HepG2 (cell line): ENCODE measurements around the gene MIA3. TPM values are rescaled to one million over a fixed set of nuclear protein-coding genes. Genes with fewer than 3 reads are reported as not detected.
A peak's percentile ranks its signal among the peaks of the same experiment; 100 is the strongest.

Experiments used
- CBX1 ChIP-seq: IDR thresholded peaks from one replicate; pipeline ENCODE4 v1.6.1; 2016; ENCODE audit warnings: antibody characterized with exemption, low read depth
- EZH2 ChIP-seq: conservative IDR thresholded peaks from 2 replicates; pipeline ENCODE4 v1.6.1; 2012; ENCODE audit warnings: mild to moderate bottlenecking, low read depth, low read length, moderate library complexity
- FOXJ3 ChIP-seq: sonication (generic); formaldehyde crosslinking; IDR thresholded peaks from 2 replicates; pipeline ENCODE4 v1.4.0; 2020; ENCODE audit warnings: missing genetic modification reagents, mild to moderate bottlenecking, borderline replicate concordance
- GABPB1 ChIP-seq: IDR thresholded peaks from 2 replicates; pipeline ENCODE4 v1.6.1; 2016; ENCODE audit warnings: mild to moderate bottlenecking, missing genetic modification reagents, moderate library complexity, missing compliant biosample characterization
- HIC2 ChIP-seq: sonication (generic); formaldehyde crosslinking; IDR thresholded peaks from 2 replicates; pipeline ENCODE4 v1.9.0; 2022; ENCODE audit warnings: low read depth, missing genetic modification reagents
- HNF4A ChIP-seq: sonication (generic); formaldehyde crosslinking; IDR thresholded peaks from 2 replicates; pipeline ENCODE4 v1.4.0; 2020; ENCODE audit warnings: missing genetic modification reagents
- KLF9 ChIP-seq: IDR thresholded peaks from 2 replicates; pipeline ENCODE4 v1.6.1; 2016; ENCODE audit warnings: low read depth
- MAFF ChIP-seq: IDR thresholded peaks from 2 replicates; pipeline ENCODE4 v1.6.1; 2011; ENCODE audit warnings: low read depth, low read length, improper control_type of control experiment
- MLLT10 ChIP-seq: sonication (generic); formaldehyde crosslinking; IDR thresholded peaks from 2 replicates; pipeline ENCODE4 v1.4.0; 2020; ENCODE audit warnings: missing genetic modification reagents
- PAXIP1 ChIP-seq: sonication (generic); formaldehyde crosslinking; conservative IDR thresholded peaks from 2 replicates; pipeline ENCODE4 v1.4.0; 2020; ENCODE audit warnings: mild to moderate bottlenecking, missing genetic modification reagents, moderate library complexity
- PCBP1 ChIP-seq: fragments of 200-400 bp; formaldehyde crosslinking; IDR thresholded peaks from 2 replicates; pipeline ENCODE4 v1.6.1; 2017; ENCODE audit warnings: mild to moderate bottlenecking, low read depth, low read length, borderline replicate concordance
- POLR2A ChIP-seq, 2 experiments: IDR thresholded peaks; 2 replicates each; pipeline ENCODE4 v1.6.1; 2011; ENCODE audit warnings: low read depth in 2 of 2, low read length in 2 of 2, mild to moderate bottlenecking in 1 of 2, moderate library complexity in 1 of 2; ENCODE audit not compliant: insufficient read depth in 1 of 2
- TBX3 ChIP-seq: fragments of 450-650 bp; IDR thresholded peaks from 2 replicates; pipeline ENCODE4 v1.6.1; 2017; ENCODE audit warnings: antibody characterized with exemption, mild to moderate bottlenecking, inconsistent platforms, borderline replicate concordance
- TCF7 ChIP-seq: sonication (generic); IDR thresholded peaks from 2 replicates; pipeline ENCODE4 v1.6.1; 2016; ENCODE audit warnings: antibody characterized with exemption, low read depth
- TCF7L2 ChIP-seq: IDR thresholded peaks from 2 replicates; pipeline ENCODE4 v1.6.1; 2011; ENCODE audit warnings: mild to moderate bottlenecking, low read depth, low read length, moderate library complexity
- TEAD3 ChIP-seq: optimal IDR thresholded peaks from 2 replicates; pipeline ENCODE3; 2016; ENCODE audit warnings: borderline replicate concordance
- TSC22D2 ChIP-seq: sonication (generic); formaldehyde crosslinking; IDR thresholded peaks from 2 replicates; pipeline ENCODE4 v1.5.1; 2020; ENCODE audit warnings: missing genetic modification reagents, mild to moderate bottlenecking, borderline replicate concordance
- ZFAT ChIP-seq: sonication (generic); formaldehyde crosslinking; conservative IDR thresholded peaks from 2 replicates; pipeline ENCODE4 v1.8.1; 2023; ENCODE audit warnings: missing genetic modification reagents, inconsistent platforms
- ZMYM2 ChIP-seq: sonication (generic); formaldehyde crosslinking; IDR thresholded peaks from 2 replicates; pipeline ENCODE4 v1.8.0; 2022; ENCODE audit warnings: mild to moderate bottlenecking, missing genetic modification reagents
- ZMYM3 ChIP-seq: sonication (generic); formaldehyde crosslinking; IDR thresholded peaks from 2 replicates; pipeline ENCODE4 v1.5.1; 2020; ENCODE audit warnings: mild to moderate bottlenecking, missing genetic modification reagents
- ZNF251 ChIP-seq: sonication (generic); formaldehyde crosslinking; IDR thresholded peaks from 2 replicates; pipeline ENCODE4 v1.9.0; 2021; ENCODE audit warnings: mild to moderate bottlenecking, missing genetic modification reagents
- ZNF264 ChIP-seq: sonication (generic); formaldehyde crosslinking; IDR thresholded peaks from 2 replicates; pipeline ENCODE4 v1.4.0; 2020; ENCODE audit warnings: missing genetic modification reagents
- ZNF678 ChIP-seq: sonication (generic); formaldehyde crosslinking; IDR thresholded peaks from 2 replicates; pipeline ENCODE4 v1.4.0; 2020; ENCODE audit warnings: mild to moderate bottlenecking, missing genetic modification reagents
- polyA plus RNA-seq, 8 experiments: library from polyadenylated mRNA; depleted of rRNA in 3 of 8; stranded (reverse) in 7 of 8; unstranded in 1 of 8; fragments of >200 nt; fragmentation: Illumina TruSeq in 4 of 8; extraction: Trizol in 4 of 8; gene quantifications; 2 replicates each; pipeline versions ENCODE4 v1.2.1 to v1.2.3, GENCODE V29; 2011 to 2016; ENCODE audit warnings: low read depth in 4 of 8, missing spikeins in 1 of 8, mixed read lengths in 1 of 8; ENCODE audit not compliant: insufficient read depth in 1 of 8
- total RNA-seq, 5 experiments: library from RNA; depleted of rRNA; stranded (reverse); fragments of >200 nt; fragmentation: Illumina TruSeq; extraction: Trizol; gene quantifications; 2 replicates each; pipeline ENCODE4 v1.2.3, GENCODE V29; 2016; ENCODE audit warnings: low read depth in 1 of 5
- TF ChIP-seq, protein P1 (sequence below): sonication (generic); formaldehyde crosslinking; IDR thresholded peaks from 2 replicates; pipeline ENCODE4 v1.8.0; 2022; ENCODE audit warnings: missing genetic modification reagents, mild to moderate bottlenecking, borderline replicate concordance
- TF ChIP-seq, protein P2 (sequence below): sonication (generic); formaldehyde crosslinking; IDR thresholded peaks from 2 replicates; pipeline ENCODE4 v1.8.1; 2023; ENCODE audit warnings: missing genetic modification reagents, mild to moderate bottlenecking, borderline replicate concordance

The MIA3 gene
- total and polyA plus RNA-seq, 2 of the 13 experiments (the other 11 are each of a cell fraction or from before 2014, with no cell fraction given), result 45.6 to 48.7 TPM

DNA sequence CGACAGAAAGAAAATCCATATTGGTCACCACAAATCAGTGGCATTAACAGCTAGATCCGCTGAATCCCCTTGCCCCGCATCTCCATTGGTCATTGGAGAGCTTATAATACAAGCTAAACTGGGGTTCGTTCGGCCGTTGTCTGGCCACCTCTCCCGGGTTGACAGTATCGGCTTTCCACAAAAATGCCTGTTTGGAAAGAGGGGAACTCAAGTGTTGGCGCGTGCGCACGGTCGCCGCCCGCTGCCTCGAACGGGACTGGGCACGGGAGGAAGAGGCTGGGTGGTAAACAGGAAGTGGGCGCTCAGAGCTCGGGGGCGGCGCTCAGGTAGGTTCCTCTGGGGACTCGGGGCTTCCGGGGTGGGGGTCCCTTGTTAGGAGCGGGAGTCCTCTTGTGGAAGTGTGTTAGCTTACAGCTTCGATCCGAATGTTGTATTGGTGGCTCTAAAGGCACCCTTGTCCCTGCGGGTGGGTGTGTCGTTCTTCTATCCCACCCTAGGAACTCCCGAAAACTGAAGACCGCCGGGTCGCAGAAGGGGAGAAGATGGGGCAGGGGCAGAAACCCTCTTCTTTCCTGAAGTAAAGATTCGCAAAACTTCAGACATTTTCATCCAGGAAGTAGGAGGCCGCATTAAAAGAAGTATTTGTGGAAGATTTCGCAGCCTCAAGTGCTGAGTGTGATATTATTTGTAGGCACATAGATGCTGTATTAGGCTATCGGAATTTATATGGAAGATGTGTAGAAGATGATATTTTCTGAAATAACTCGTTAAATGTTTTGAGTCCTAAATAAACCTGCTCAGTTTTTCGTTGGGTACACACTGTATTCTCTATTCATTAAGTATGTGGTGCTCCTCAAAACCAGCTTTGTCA, 95.4 kb downstream of the MIA3 start (continued):
- TF ChIP-seq, protein P1, sequence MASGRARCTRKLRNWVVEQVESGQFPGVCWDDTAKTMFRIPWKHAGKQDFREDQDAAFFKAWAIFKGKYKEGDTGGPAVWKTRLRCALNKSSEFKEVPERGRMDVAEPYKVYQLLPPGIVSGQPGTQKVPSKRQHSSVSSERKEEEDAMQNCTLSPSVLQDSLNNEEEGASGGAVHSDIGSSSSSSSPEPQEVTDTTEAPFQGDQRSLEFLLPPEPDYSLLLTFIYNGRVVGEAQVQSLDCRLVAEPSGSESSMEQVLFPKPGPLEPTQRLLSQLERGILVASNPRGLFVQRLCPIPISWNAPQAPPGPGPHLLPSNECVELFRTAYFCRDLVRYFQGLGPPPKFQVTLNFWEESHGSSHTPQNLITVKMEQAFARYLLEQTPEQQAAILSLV, result no peak
- peak; percentile 51; the same call in 1 of the 2 replicates for TF ChIP-seq KLF9 (CRISPR knock-in tag)
- TF ChIP-seq MLLT10 (CRISPR knock-in tag), result no peak
- no peak for TF ChIP-seq CBX1
- TF ChIP-seq ZNF678 (CRISPR knock-in tag), result no peak
- TF ChIP-seq MAFF, result no peak
- peak; percentile 50; the same call in 1 of the 2 replicates for TF ChIP-seq PCBP1
- TF ChIP-seq TEAD3, result no peak
- no peak; the same call in 1 of the 2 replicates for TF ChIP-seq ZMYM3
- peak; percentile 91 for TF ChIP-seq GABPB1 (CRISPR knock-in tag)
- no peak for TF ChIP-seq TCF7L2
- no peak for TF ChIP-seq ZNF251 (CRISPR knock-in tag)
- TF ChIP-seq TBX3, result no peak
- TF ChIP-seq TSC22D2 (CRISPR knock-in tag), result no peak
- no peak for TF ChIP-seq ZFAT (CRISPR knock-in tag)
- no peak for TF ChIP-seq ZNF264 (CRISPR knock-in tag)
- TF ChIP-seq POLR2A (IDR thresholded peaks at IDR 0.05; ENCODE audit: insufficient read depth in 1 of 2, low read depth in 2 of 2, low read length in 2 of 2), result peak; percentile 59 to 65; a peak in 3 of 4 replicates
- no peak for TF ChIP-seq ZMYM2 (CRISPR knock-in tag)
- TF ChIP-seq, protein P2, sequence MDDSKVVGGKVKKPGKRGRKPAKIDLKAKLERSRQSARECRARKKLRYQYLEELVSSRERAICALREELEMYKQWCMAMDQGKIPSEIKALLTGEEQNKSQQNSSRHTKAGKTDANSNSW (CRISPR knock-in tag), result no peak
- 0 out of 2 replicates have a peak, but pooled peaks have one; percentile 24 for TF ChIP-seq FOXJ3 (CRISPR knock-in tag)
- TF ChIP-seq HIC2 (CRISPR knock-in tag), result no peak
- TF ChIP-seq PAXIP1 (CRISPR knock-in tag), result no peak; the same call in 1 of the 2 replicates
- TF ChIP-seq HNF4A (CRISPR knock-in tag), result peak; percentile 22; the same call in 1 of the 2 replicates
- TF ChIP-seq TCF7, result no peak
- TF ChIP-seq EZH2, result no peak
